T-cell (primary cell): ENCODE results near the gene KLF14. TPM values are rescaled to one million over a fixed set of nuclear protein-coding genes. Genes with fewer than 3 reads are reported as not detected.
A peak's percentile ranks its signal among the peaks of the same experiment; 100 is the strongest.

Experiments used
- ATAC-seq, 4 experiments: fragments of 200-7000 bp in 3 of 4; fragments of 150-1000 bp in 1 of 4; cut with Tn5 transposase; replicated peaks in 1 of 4; 1 replicate in 3 of 4; 2 replicates in 1 of 4; pipeline ENCODE4 v1.10.0; 2021; ENCODE audit warnings: moderate library complexity in 3 of 4, mild to moderate bottlenecking in 2 of 4, moderate number of reproducible peaks in 1 of 4
- CTCF ChIA-PET, 2 donors: fragments of 300-600 bp; sonication (Branson Sonifier 250); formaldehyde crosslinking; loops; one replicate each; lab custom pipeline; 2022; ENCODE audit warnings: antibody characterized with exemption in 2 of 2; lab: Charles Lee
- POLR2A ChIA-PET, 2 donors: fragments of 300-600 bp; sonication (Branson Sonifier 250); formaldehyde crosslinking; loops; one replicate each; lab custom pipeline; 2022; ENCODE audit warnings: antibody characterized with exemption in 2 of 2; lab: Charles Lee
- DNase-seq, 35 experiments: peaks; one replicate each; pipeline versions ENCODE4 v3.0.0 to v3.0.0-alpha.2; 2013 to 2023
- H3K27ac ChIP-seq: one replicate; pipeline ENCODE4 v1.5.1; 2013; ENCODE audit warnings: low read length
- H3K27me3 ChIP-seq, 2 experiments: replicated peaks in 1 of 2; 1 replicate in 1 of 2; 2 replicates in 1 of 2; pipeline versions ENCODE4 v1.6.1 to v1.7.0; 2013; ENCODE audit warnings: low read length in 1 of 2, mixed read lengths in 1 of 2; ENCODE audit not compliant: control insufficient read depth in 2 of 2, insufficient read depth in 2 of 2; ENCODE audit errors: extremely low read depth in 1 of 2
- H3K36me3 ChIP-seq, 2 donors: 1 replicate in 1 of 2; 2 replicates in 1 of 2; pipeline versions ENCODE4 v1.6.1 to v1.7.0; 2013; ENCODE audit warnings: low read length in 1 of 2; ENCODE audit not compliant: control insufficient read depth in 2 of 2, insufficient read depth in 1 of 2; ENCODE audit errors: extremely low read depth in 1 of 2
- H3K4me1 ChIP-seq, 2 experiments: 1 replicate in 1 of 2; 2 replicates in 1 of 2; pipeline versions ENCODE4 v1.6.1 to v1.7.0; 2013; ENCODE audit warnings: low read length in 2 of 2, mixed read lengths in 1 of 2; ENCODE audit not compliant: insufficient read depth in 2 of 2, control insufficient read depth in 1 of 2; ENCODE audit errors: extremely low read depth in 1 of 2
- H3K4me3 ChIP-seq, 2 donors: 1 replicate in 1 of 2; 2 replicates in 1 of 2; pipeline versions ENCODE4 v1.5.1 to v1.7.0; 2013; ENCODE audit warnings: mild to moderate bottlenecking in 2 of 2, low read length in 1 of 2, moderate library complexity in 1 of 2; ENCODE audit not compliant: control insufficient read depth in 1 of 2; ENCODE audit errors: extremely low read depth in 1 of 2
- H3K9me3 ChIP-seq: 2 replicates; pipeline ENCODE4 v1.7.0; 2013
- H3K27ac Mint-ChIP-seq, 2 donors: one replicate each; pipeline ENCODE4 v1.8.0; 2020 to 2021; ENCODE audit warnings: mild to moderate bottlenecking in 2 of 2, mixed read lengths in 2 of 2
- H3K27me3 Mint-ChIP-seq, 2 donors: one replicate each; pipeline ENCODE4 v1.8.0; 2021 to 2022; ENCODE audit warnings: mixed read lengths in 2 of 2
- H3K36me3 Mint-ChIP-seq: one replicate; pipeline ENCODE4 v1.8.0; 2021; ENCODE audit warnings: mixed read lengths
- H3K4me1 Mint-ChIP-seq, 3 donors: one replicate each; pipeline ENCODE4 v1.8.0; 2020 to 2022; ENCODE audit warnings: mixed read lengths in 3 of 3, mild to moderate bottlenecking in 1 of 3
- H3K4me3 Mint-ChIP-seq, 3 donors: one replicate each; pipeline ENCODE4 v1.8.0; 2020 to 2022; ENCODE audit warnings: mild to moderate bottlenecking in 3 of 3, mixed read lengths in 3 of 3, moderate library complexity in 3 of 3
- H3K9me3 Mint-ChIP-seq, 3 donors: one replicate each; pipeline ENCODE4 v1.8.0; 2020 to 2022; ENCODE audit warnings: mixed read lengths in 3 of 3
- whole genome bisulfite sequencing: methylation state at CpG from one replicate; pipeline ENCODE4 v1.1.5; 2013; ENCODE audit warnings: missing lambda C conversion rate; ENCODE audit not compliant: insufficient coverage; 5-methylcytosine and 5-hydroxymethylcytosine counted together
- total RNA-seq, 35 experiments: library from RNA in 6 of 35; stranded (reverse) in 6 of 35; fragments of 120-200 nt in 1 of 35; gene quantifications; one replicate each; pipeline versions ENCODE4 v1.2.1 to v1.2.4 and lab custom pipeline; 2013 to 2026

The KLF14 gene
- total RNA-seq, 5 donors from 2014 or later (not counting 1 experiment from before 2014, with no cell fraction given): not detected

DNA sequence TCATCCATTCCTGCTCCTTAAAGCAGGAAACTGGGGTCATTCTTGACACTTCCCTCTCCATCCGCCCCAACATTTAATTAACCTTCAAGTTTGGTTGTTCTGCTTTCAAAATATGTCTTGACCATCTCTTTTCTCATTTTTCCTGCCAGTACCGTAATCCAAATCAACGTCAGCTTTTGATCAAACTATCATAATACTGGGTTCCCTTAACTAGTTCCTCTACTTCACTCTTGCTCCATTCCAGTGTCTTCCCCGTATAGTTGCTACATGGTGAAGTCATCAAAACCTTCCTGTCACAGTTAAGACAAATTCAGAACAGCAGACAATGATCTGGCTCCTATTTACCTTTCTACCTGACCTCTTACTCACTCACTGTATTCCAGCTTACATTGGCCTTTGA, 6.6 kb upstream of the KLF14 start:
- Histone ChIP-seq H3K9me3 (peaks cover 2% of the 10 kb centered on the region), H3K4me1 (no peaks in the 10 kb centered on the region), H3K27ac (no peak overlapping the region), H3K27me3 (peaks cover 9 to 11% of the 10 kb centered on the region in 2 experiments), H3K36me3 (no peaks in the 10 kb centered on the region), H3K4me3 (no peak overlapping the region)
- DNase-seq (no peak), ATAC-seq (no peak)
- WGBS: 61% methylated on average over 4 of the region's 4 CpGs
- CTCF ChIA-PET: no interaction called here
- POLR2A ChIA-PET: no interaction called here
- Mint-ChIP-seq H3K36me3 (no peaks in the 10 kb centered on the region), H3K4me3 (no peak overlapping the region), H3K4me1 (no peaks in the 10 kb centered on the region), H3K27ac (no peak overlapping the region), H3K27me3 (peaks cover 28 to 43% of the 10 kb centered on the region in 2 donors), H3K9me3 (no peaks in the 10 kb centered on the region)

DNA sequence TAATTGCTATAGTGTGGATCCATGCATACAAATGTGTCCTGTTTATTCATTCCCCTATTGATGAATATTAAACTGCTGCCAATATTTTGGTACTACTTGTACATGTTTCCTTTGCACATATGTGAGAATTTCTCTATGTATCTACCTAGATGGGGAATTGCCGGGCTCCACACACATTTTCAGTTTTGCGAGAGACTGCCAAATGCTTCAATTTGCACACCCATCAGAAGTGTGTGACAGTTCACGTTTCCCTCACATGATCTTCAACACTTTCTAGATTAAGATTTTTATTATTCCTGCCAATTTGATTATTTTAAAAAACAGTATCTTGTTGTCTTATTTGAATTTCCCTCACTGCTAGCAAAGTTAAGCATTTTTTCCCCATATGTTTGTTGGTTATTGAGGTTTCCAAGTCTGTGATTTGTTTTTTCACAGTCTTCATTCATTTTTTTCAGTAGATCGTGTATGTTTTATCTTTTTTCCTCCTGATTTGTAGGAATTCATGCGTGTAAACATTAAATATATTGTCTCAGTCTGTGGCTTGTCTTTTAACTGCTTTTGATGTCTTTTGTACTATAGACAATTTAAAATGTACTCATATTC, 2.4 kb upstream of the KLF14 start:
- Mint-ChIP-seq H3K9me3 (no peaks in the 10 kb centered on the region), H3K36me3 (no peaks in the 10 kb centered on the region), H3K27ac (no peak overlapping the region), H3K4me1 (peaks cover 7 to 13% (median 12%) of the 10 kb centered on the region in 3 donors), H3K27me3 (peaks cover 39 to 56% of the 10 kb centered on the region in 2 donors), H3K4me3 (no peak overlapping the region)
- ChIA-PET CTCF (no interaction called here), POLR2A (no interaction called here)
- H3K27ac ChIP-seq: no peak overlapping the region
- H3K36me3 ChIP-seq: no peaks in the 10 kb centered on the region
- DNase-seq: no peak
- H3K4me3 ChIP-seq: no peak overlapping the region
- no CpG with 5 or more reads among the region's 5 CpGs for WGBS
- H3K4me1 ChIP-seq: peaks cover 5 to 13% of the 10 kb centered on the region in 2 experiments
- peaks cover 25 to 27% of the 10 kb centered on the region in 2 experiments for H3K27me3 ChIP-seq
- H3K9me3 ChIP-seq: peaks cover 2% of the 10 kb centered on the region
- ATAC-seq: no peak

DNA sequence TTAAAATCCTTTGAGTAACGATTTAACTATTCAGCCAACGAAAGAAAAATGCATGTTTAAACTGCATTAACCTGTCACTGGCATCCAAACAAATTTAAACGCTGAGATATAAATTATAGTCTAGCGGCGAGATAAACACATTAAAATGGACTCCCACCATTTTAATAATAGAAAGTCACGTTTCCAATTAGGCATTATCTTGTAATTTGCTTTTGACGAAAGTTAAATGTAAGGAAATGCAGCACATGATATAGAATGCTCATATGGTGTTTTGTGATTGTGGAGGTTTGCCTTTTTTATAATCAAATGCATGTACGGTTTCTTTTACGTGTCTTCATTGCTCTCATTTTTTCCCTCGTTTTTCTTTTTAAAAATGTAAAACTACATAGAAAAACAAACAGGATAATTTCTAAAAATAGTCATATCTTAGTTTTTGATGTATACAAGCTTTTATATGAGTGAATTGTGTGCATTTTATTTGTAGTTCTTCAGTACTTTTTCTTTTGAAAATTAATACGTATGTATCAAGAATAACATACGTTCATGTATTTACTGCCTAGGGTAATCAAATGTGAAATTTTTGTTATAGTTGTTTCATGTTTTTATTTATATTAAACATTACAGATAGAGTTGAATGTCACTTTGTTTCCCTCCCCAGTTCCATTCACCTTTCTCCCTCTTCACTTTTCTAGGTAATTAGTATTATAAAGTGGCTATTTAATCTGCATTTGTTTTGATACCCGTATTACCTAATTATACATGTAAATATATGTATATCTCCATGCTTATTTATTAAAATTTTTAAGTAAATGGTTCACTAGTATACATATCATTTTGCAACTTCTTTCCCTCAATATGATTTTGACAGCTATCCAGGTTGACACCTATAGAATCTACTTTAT, 1.1 kb upstream of the KLF14 start:
- H3K27me3 ChIP-seq: peaks cover 29 to 30% of the 10 kb centered on the region in 2 experiments
- Mint-ChIP-seq H3K4me3 (peak overlapping the region; percentile 78 to 82 (median 81)), H3K27ac (peak overlapping the region in 1 of 2 donors; percentile 31), H3K4me1 (peaks cover 7 to 13% (median 12%) of the 10 kb centered on the region in 3 donors), H3K9me3 (no peaks in the 10 kb centered on the region), H3K36me3 (no peaks in the 10 kb centered on the region), H3K27me3 (peaks cover 53 to 70% of the 10 kb centered on the region in 2 donors)
- ChIA-PET POLR2A (interaction anchor here in 1 of 2 donors (0.5 kb wide), 1 partner anchor 321 kb away, joined by 3 read pairs; no protein-coding TSS in a partner anchor), CTCF (interaction anchor here in 1 of 2 donors (0.5 kb wide), 1 partner anchor 23 kb away, joined by 4 read pairs; no protein-coding TSS in a partner anchor)
- DNase-seq (no peak), ATAC-seq (no peak)
- H3K36me3 ChIP-seq: no peaks in the 10 kb centered on the region
- H3K27ac ChIP-seq: no peak overlapping the region
- 0% methylated on average over 2 of the region's 13 CpGs for WGBS
- peaks cover 5 to 13% of the 10 kb centered on the region in 2 experiments for H3K4me1 ChIP-seq
- H3K4me3 ChIP-seq: peak overlapping the region; percentile 44 to 75
- no peaks in the 10 kb centered on the region for H3K9me3 ChIP-seq

DNA sequence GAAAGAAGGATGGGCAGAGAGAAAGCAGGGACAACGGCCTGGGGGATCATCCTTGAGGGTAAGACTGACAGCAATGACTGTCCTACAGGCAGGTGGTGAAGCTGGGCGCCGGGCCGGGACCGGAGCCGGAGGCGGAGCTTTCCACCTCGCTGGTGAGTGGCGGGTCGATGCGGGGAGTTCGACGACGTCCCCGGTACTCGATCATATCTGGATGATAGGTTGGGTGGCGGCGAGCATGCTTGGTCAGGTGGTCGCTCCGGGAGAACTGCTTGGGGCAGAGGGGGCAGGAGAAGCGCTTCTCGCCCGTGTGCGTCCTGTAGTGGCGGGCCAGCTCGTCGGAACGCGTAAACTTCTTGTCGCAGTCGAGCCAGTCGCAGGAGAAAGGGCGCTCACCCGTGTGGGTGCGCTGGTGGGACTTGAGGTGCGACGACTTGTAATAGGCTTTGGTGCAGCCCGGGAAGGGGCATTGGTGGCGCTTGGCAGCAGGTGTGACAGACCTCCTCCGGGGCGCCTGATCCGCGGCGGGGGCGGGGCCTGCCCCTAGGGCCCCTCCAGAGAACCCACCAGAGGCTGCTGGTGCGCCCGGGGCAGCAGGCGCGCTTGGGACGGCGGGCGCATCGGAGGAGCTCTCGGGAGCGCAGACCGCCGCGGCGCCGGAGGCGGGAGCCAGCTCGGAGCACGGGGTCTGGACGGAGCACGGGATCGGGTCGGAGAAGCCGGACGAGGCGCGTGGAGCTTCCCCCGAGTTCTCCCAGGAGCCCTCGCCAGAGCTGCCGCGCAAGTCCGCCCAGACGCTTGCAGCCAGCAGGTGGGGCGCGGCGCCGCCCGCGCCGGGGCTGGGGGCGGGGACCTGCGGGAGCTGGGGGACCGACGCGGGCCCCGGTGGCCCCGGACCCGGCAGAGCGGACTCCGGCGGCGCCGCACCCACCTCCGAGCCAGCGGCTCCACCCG, 752 bp downstream of the KLF14 start:
- H3K9me3 ChIP-seq: no peaks in the 10 kb centered on the region
- peak; percentile 67 to 72 (median 70) for ATAC-seq
- Mint-ChIP-seq H3K27ac (no peak overlapping the region), H3K27me3 (peaks cover 71 to 86% of the 10 kb centered on the region in 2 donors), H3K36me3 (no peaks in the 10 kb centered on the region), H3K4me1 (peaks cover 7 to 13% (median 12%) of the 10 kb centered on the region in 3 donors), H3K4me3 (peak overlapping the region; percentile 64 to 80 (median 72)), H3K9me3 (no peaks in the 10 kb centered on the region)
- POLR2A ChIA-PET: interaction anchor here in 1 of 2 donors (0.6 kb wide), 2 partner anchors 42 to 831 kb away, joined by 3 read pairs; no protein-coding TSS in a partner anchor
- H3K36me3 ChIP-seq: no peaks in the 10 kb centered on the region
- CTCF ChIA-PET: no interaction called here
- peaks cover 29 to 31% of the 10 kb centered on the region in 2 experiments for H3K27me3 ChIP-seq
- no peak overlapping the region for H3K27ac ChIP-seq
- H3K4me1 ChIP-seq: peaks cover 5 to 13% of the 10 kb centered on the region in 2 experiments
- peak overlapping the region in 1 of 2 donors; percentile 64 for H3K4me3 ChIP-seq
- 24% methylated on average over 97 of the region's 100 CpGs for WGBS
- peak in 9 of 35 experiments; percentile 6 to 33 (median 16) for DNase-seq

DNA sequence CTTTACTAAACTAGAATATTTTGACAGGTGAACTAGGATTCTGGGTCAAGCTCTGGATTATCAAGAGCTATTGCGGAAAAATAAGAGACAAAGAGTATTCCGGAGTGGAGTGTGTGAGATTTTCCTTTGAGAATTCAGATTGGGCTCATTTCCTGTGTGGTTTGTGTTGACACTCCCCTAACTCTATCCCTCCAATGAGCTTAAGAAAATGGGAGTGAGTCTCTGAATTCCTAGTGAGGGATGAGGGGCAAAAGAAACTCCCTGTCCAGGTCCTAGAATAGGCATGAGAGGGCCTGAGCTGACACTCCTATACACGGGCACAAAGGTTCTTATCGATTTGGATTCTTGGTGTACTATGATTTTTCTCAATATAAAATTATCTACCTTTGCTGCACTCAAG, 10.2 kb downstream of the KLF14 start:
- H3K36me3 Mint-ChIP-seq: no peaks in the 10 kb centered on the region
- POLR2A ChIA-PET: interaction anchor here in 1 of 2 donors (0.6 kb wide), 1 partner anchor 30 kb away, joined by 3 read pairs; no protein-coding TSS in a partner anchor

More for the DNA sequence above, 10.2 kb downstream of the KLF14 start:
- CTCF ChIA-PET: interaction anchor here (0.6 to 1.2 kb wide), 2 partner anchors 16 to 553 kb away, joined by 3 read pairs; no protein-coding TSS in a partner anchor
- Mint-ChIP-seq H3K9me3 (no peaks in the 10 kb centered on the region), H3K4me1 (no peaks in the 10 kb centered on the region), H3K27me3 (peaks cover 35 to 39% of the 10 kb centered on the region in 2 donors), H3K4me3 (no peak overlapping the region), H3K27ac (no peak overlapping the region)
- H3K4me3 ChIP-seq: no peak overlapping the region
- H3K36me3 ChIP-seq: no peaks in the 10 kb centered on the region
- no peaks in the 10 kb centered on the region for H3K4me1 ChIP-seq
- WGBS: no CpG with 5 or more reads among the region's 4 CpGs
- no peak for ATAC-seq
- H3K9me3 ChIP-seq: no peaks in the 10 kb centered on the region
- peaks cover 6 to 20% of the 10 kb centered on the region in 2 experiments for H3K27me3 ChIP-seq
- H3K27ac ChIP-seq: no peak overlapping the region
- no peak for DNase-seq
